Panc1 (cell line): ENCODE data around the gene AURKAIP1. TPM values are rescaled to one million over a fixed set of nuclear protein-coding genes. Genes with fewer than 3 reads are reported as not detected.

ENCODE experiments used
- ATAC-seq: fragments of 200-7000 bp; cut with Tn5 transposase; 2 replicates; pipeline ENCODE4 v1.9.1; 2020; ENCODE audit warnings: mild to moderate bottlenecking, moderate library complexity
- BruUV-seq: library from RNA; stranded (reverse); fragments of 400-500 nt; replicated peaks from 2 replicates; lab custom pipeline; 2021; lab: Mats Ljungman, UMichigan
- CTCF ChIA-PET: fragments of 300-600 bp; sonication (Branson Sonifier 250); formaldehyde crosslinking; loops from one replicate; lab custom pipeline; 2022; ENCODE audit warnings: antibody characterized with exemption; lab: Charles Lee
- POLR2A ChIA-PET: fragments of 300-600 bp; sonication (Branson Sonifier 250); formaldehyde crosslinking; loops from one replicate; lab custom pipeline; 2022; ENCODE audit warnings: antibody characterized with exemption; lab: Charles Lee
- DNase-seq: peaks from one replicate; pipeline ENCODE4 v3.0.0-alpha.2; 2010; ENCODE audit warnings: low read depth, low spot score
- H3K27ac ChIP-seq: 2 replicates; pipeline ENCODE4 v1.5.1; 2011; ENCODE audit warnings: mild to moderate bottlenecking, low read length, inconsistent platforms
- H3K27me3 ChIP-seq: fragments of 200-500 bp; sonication (Bioruptor generic); 2 replicates; pipeline ENCODE4 v1.6.0; 2014; ENCODE audit warnings: low read length, inconsistent platforms; ENCODE audit not compliant: control insufficient read depth, insufficient read depth
- H3K36me3 ChIP-seq: fragments of 200-500 bp; sonication (Bioruptor generic); 2 replicates; pipeline ENCODE4 v1.5.1; 2014; ENCODE audit warnings: inconsistent platforms, mild to moderate bottlenecking, low read length, moderate library complexity; ENCODE audit not compliant: control insufficient read depth, insufficient read depth
- H3K4me1 ChIP-seq: 2 replicates; pipeline ENCODE4 v1.5.1; 2011; ENCODE audit warnings: inconsistent platforms, mild to moderate bottlenecking, low read length, moderate library complexity; ENCODE audit not compliant: control insufficient read depth, insufficient read depth
- H3K4me3 ChIP-seq, 2 experiments: 2 replicates each; pipeline ENCODE4 v1.5.1; 2011 to 2012; ENCODE audit warnings: low read depth in 2 of 2, low read length in 2 of 2, mild to moderate bottlenecking in 2 of 2, inconsistent platforms in 1 of 2, moderate library complexity in 1 of 2
- H3K9me3 ChIP-seq: fragments of 200-500 bp; sonication (Bioruptor generic); 2 replicates; pipeline ENCODE4 v1.5.1; 2014; ENCODE audit warnings: low read depth, mild to moderate bottlenecking, inconsistent platforms, low read length, moderate library complexity; ENCODE audit not compliant: control insufficient read depth, insufficient read depth
- CTCF ChIP-seq: fragments of 450-650 bp; IDR thresholded peaks from 2 replicates; pipeline ENCODE4 v1.5.1; 2017; ENCODE audit warnings: mild to moderate bottlenecking
- POLR2AphosphoS5 ChIP-seq: IDR thresholded peaks from 2 replicates; pipeline ENCODE4 v1.6.1; 2012; ENCODE audit warnings: mild to moderate bottlenecking, low read depth, low read length, moderate library complexity
- REST ChIP-seq, 2 experiments: IDR thresholded peaks; 2 replicates each; pipeline ENCODE4 v1.6.1; 2011 to 2012; ENCODE audit warnings: low read depth in 2 of 2, control low read depth in 1 of 2, low read length in 1 of 2, mild to moderate bottlenecking in 1 of 2, moderate library complexity in 1 of 2; ENCODE audit not compliant: insufficient read depth in 1 of 2
- SIN3A ChIP-seq: IDR thresholded peaks from 2 replicates; pipeline ENCODE4 v1.6.1; 2012; ENCODE audit warnings: low read depth, mild to moderate bottlenecking, low read length, moderate library complexity, borderline replicate concordance; ENCODE audit not compliant: insufficient read depth
- TCF7L2 ChIP-seq: IDR thresholded peaks from 2 replicates; pipeline ENCODE4 v1.6.1; 2011; ENCODE audit warnings: mild to moderate bottlenecking, low read depth, low read length, inconsistent platforms
- in situ Hi-C: cut with HindIII; loops from 2 replicates; pipeline ENCODE4 v1.10.0; 2016; ENCODE audit warnings: low sequenced_read_pairs, low pct_unique_long_range_greater_than_20kb
- intact Hi-C: fragments of 100-400 bp; cut with micrococcal nuclease; formaldehyde crosslinking; loops from one replicate; pipeline ENCODE4 v1.10.0; 2022; ENCODE audit not compliant: unreplicated experiment
- total RNA-seq: library from RNA; stranded (reverse); gene quantifications from one replicate; pipeline ENCODE4 v1.2.1, GENCODE V29; 2021; ENCODE audit not compliant: unreplicated experiment

Gene AURKAIP1
- total RNA-seq, 1 experiment from 2014 or later = 335 TPM

GRCh38 chr1:1373815-1374588, 1.0 kb downstream of the AURKAIP1 start:
- H3K4me3 ChIP-seq = peak overlapping the region; percentile 72 to 97
- TSS peak; percentile 96 for BruUV-seq
- DNase-seq (no peak), ATAC-seq (no peak)
- peaks cover 32% of the 10 kb centered on the region for H3K4me1 ChIP-seq
- no peaks in the 10 kb centered on the region for H3K9me3 ChIP-seq
- intact Hi-C loops = no loop called here
- no peak for TF ChIP-seq CTCF
- TF ChIP-seq SIN3A = no peak
- TF ChIP-seq TCF7L2 = no peak
- TF ChIP-seq POLR2AphosphoS5 = no peak
- TF ChIP-seq REST (IDR thresholded peaks at IDR 0.05; ENCODE audit: insufficient read depth in 1 of 2, low read depth in 2 of 2, low read length in 1 of 2) = no peak
- peak overlapping the region; percentile 90 for H3K27ac ChIP-seq
- in situ Hi-C loops = no loop called here
- peaks cover 16% of the 10 kb centered on the region; the same call in 1 of the 2 replicates for H3K36me3 ChIP-seq
- CTCF ChIA-PET = no interaction called here
- no peaks in the 10 kb centered on the region for H3K27me3 ChIP-seq
- POLR2A ChIA-PET = interaction anchor here (0.5 kb wide), 1 partner anchor 14 kb away, joined by 8 read pairs; no protein-coding TSS in a partner anchor

- DNase-seq (no peak), ATAC-seq (no peak)
- Histone ChIP-seq H3K4me3 (peak overlapping the region; percentile 72 to 97), H3K4me1 (peaks cover 32% of the 10 kb centered on the region), H3K36me3 (peaks cover 16% of the 10 kb centered on the region; the same call in 1 of the 2 replicates), H3K9me3 (no peaks in the 10 kb centered on the region), H3K27me3 (no peaks in the 10 kb centered on the region), H3K27ac (peak overlapping the region; percentile 90)
- in situ Hi-C loops = no loop called here
- TF ChIP-seq SIN3A = no peak
- no peak for TF ChIP-seq REST (IDR thresholded peaks at IDR 0.05; ENCODE audit: insufficient read depth in 1 of 2, low read depth in 2 of 2, low read length in 1 of 2)
- TF ChIP-seq POLR2AphosphoS5 = no peak
- TF ChIP-seq TCF7L2 = no peak
- no peak for TF ChIP-seq CTCF
- intact Hi-C loops = no loop called here
- CTCF ChIA-PET = interaction anchor here (1.8 kb wide), 1 partner anchor 27 kb away, joined by 8 read pairs; no protein-coding TSS in a partner anchor
- POLR2A ChIA-PET = interaction anchor here (0.5 kb wide), 1 partner anchor 15 kb away, joined by 8 read pairs; no protein-coding TSS in a partner anchor
- BruUV-seq = no TSS peak
Observed at GRCh38 chr1:1373051-1373814, 1.8 kb downstream of the AURKAIP1 start.
